ENCODE measurements around the gene MYLK.

Gene MYLK

GRCh38 chr3:123584988-123585937 lies 298.9 kb downstream of the MYLK start, which contains the start of gene HACD2:
HACD2 (minus strand) TSS chr3:123585053; CDS start chr3:123585027, 26 bp downstream.
- peak within 1 kb of the TSS; percentile 97 for H3K56ac ChIP-seq (ENCODE audit: low read length)
- peaks cover 4% of the 10 kb centered on the region for H3K79me2 ChIP-seq (ENCODE audit: control insufficient read depth, insufficient read depth, low read length)
- H2BK120ac ChIP-seq (ENCODE audit: low read depth, low read length): peak within 1 kb of the TSS; percentile 16
- peak within 1 kb of the TSS; percentile 79 for H4K8ac ChIP-seq (ENCODE audit: low read depth, low read length)
- H3K4me1 ChIP-seq (ENCODE audit: control insufficient read depth, low read depth, low read length): no peaks in the 10 kb centered on the region
- H3K23ac ChIP-seq (ENCODE audit: low read length): no peak within 1 kb of the TSS
- peak within 1 kb of the TSS; percentile 90 for H3K27ac ChIP-seq (ENCODE audit: low read depth, low read length)
- H2BK15ac ChIP-seq (replicated peaks; ENCODE audit: low read depth): no peak within 1 kb of the TSS
- no peak within 1 kb of the TSS for H2AK5ac ChIP-seq (ENCODE audit: low read length)
- peak within 1 kb of the TSS; percentile 99 for H4K5ac ChIP-seq (ENCODE audit: low read length)
- H3K4me3 ChIP-seq (ENCODE audit: low read length): peak within 1 kb of the TSS; percentile 75
- no peaks in the 10 kb centered on the region for H3K36me3 ChIP-seq (ENCODE audit: control insufficient read depth, insufficient read depth, low read length)
- peaks cover 3% of the 10 kb centered on the region for H3K79me1 ChIP-seq (ENCODE audit: low read length)
- WGBS (ENCODE audit: extremely low coverage, insufficient coverage, low lambda C conversion rate): no CpG with 5 or more reads among the region's 54 CpGs
- H3K4me2 ChIP-seq (ENCODE audit: low read length): peak within 1 kb of the TSS; percentile 77
- peak within 1 kb of the TSS; percentile 82 for H3K18ac ChIP-seq (ENCODE audit: low read length)
- H2BK5ac ChIP-seq (ENCODE audit: low read length): peak within 1 kb of the TSS; percentile 99
- H3K4ac ChIP-seq (ENCODE audit: low read depth, low read length): peak within 1 kb of the TSS; percentile 20
- H3K9ac ChIP-seq (ENCODE audit: low read length): peak within 1 kb of the TSS; percentile 91
- peak; percentile 99 for DNase-seq
- H3K27me3 ChIP-seq (ENCODE audit: insufficient read depth, low read length, poor library complexity): no peaks in the 10 kb centered on the region

DNA sequence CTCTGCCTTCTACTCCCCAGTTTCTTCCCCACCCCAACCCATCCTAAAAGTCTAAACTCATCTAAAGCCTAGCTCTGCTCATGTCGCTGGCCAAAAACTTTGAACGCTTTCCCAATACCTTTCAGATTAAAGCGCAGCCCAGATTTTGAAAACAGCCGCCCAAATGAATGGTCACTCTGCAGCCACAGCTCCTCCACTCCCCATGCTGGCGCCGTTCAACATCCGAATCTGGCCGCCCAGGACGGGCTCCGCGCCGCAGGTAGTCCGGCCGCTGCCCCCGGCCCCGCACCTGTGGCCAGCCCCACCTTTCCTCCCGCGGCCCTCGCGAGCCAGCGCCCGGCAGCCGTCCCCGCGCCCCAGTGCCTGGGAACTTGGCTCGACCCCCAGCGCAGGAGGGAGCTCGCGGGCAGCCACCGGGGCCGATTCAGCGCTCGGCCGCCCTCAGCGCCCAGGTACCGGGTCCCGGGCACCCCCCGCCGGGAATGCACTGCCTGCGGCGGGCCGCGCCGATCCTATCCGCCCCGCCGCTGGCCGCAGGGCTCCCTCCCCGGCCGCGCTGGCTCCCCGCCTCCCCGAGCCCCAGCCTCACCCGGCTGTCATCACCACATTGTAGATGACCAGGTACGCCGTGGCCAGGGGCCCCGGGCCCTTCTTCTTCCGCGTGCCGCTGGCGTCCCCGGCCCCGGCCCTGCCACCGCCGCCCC lies 299.7 kb downstream of the MYLK start:
- no peaks in the 10 kb centered on the region for H3K36me3 ChIP-seq (ENCODE audit: control insufficient read depth, insufficient read depth, low read length)
- H3K4me2 ChIP-seq (ENCODE audit: low read length): peak overlapping the region; percentile 52
- H3K79me2 ChIP-seq (ENCODE audit: control insufficient read depth, insufficient read depth, low read length): peaks cover 4% of the 10 kb centered on the region
- H3K9ac ChIP-seq (ENCODE audit: low read length): peak overlapping the region; percentile 84
- WGBS (ENCODE audit: extremely low coverage, insufficient coverage, low lambda C conversion rate): no CpG with 5 or more reads among the region's 65 CpGs
- no peak overlapping the region for H2BK5ac ChIP-seq (ENCODE audit: low read length)
- H3K18ac ChIP-seq (ENCODE audit: low read length): peak overlapping the region; percentile 82
- H2BK15ac ChIP-seq (replicated peaks; ENCODE audit: low read depth): no peak overlapping the region
- no peak overlapping the region for H2AK5ac ChIP-seq (ENCODE audit: low read length)
- no peak overlapping the region for H2BK120ac ChIP-seq (ENCODE audit: low read depth, low read length)
- peak overlapping the region; percentile 92 for H3K56ac ChIP-seq (ENCODE audit: low read length)
- no peak overlapping the region for H4K5ac ChIP-seq (ENCODE audit: low read length)
- no peak overlapping the region for H3K23ac ChIP-seq (ENCODE audit: low read length)
- H3K4ac ChIP-seq (ENCODE audit: low read depth, low read length): no peak overlapping the region
- no peak overlapping the region for H4K8ac ChIP-seq (ENCODE audit: low read depth, low read length)
- DNase-seq: no peak
- peak overlapping the region; percentile 75 for H3K4me3 ChIP-seq (ENCODE audit: low read length)
- no peaks in the 10 kb centered on the region for H3K27me3 ChIP-seq (ENCODE audit: insufficient read depth, low read length, poor library complexity)
- peak overlapping the region; percentile 90 for H3K27ac ChIP-seq (ENCODE audit: low read depth, low read length)
- no peaks in the 10 kb centered on the region for H3K4me1 ChIP-seq (ENCODE audit: control insufficient read depth, low read depth, low read length)
- peaks cover 1% of the 10 kb centered on the region for H3K79me1 ChIP-seq (ENCODE audit: low read length)

- H3K18ac ChIP-seq (ENCODE audit: low read length): no peak overlapping the region
- H3K4me2 ChIP-seq (ENCODE audit: low read length): no peak overlapping the region
- no peak for DNase-seq
- no peaks in the 10 kb centered on the region for H3K27me3 ChIP-seq (ENCODE audit: insufficient read depth, low read length, poor library complexity)
- WGBS (ENCODE audit: extremely low coverage, insufficient coverage, low lambda C conversion rate): no CpG with 5 or more reads among the region's 3 CpGs
- H3K9ac ChIP-seq (ENCODE audit: low read length): no peak overlapping the region
- H4K5ac ChIP-seq (ENCODE audit: low read length): no peak overlapping the region
- H3K79me2 ChIP-seq (ENCODE audit: control insufficient read depth, insufficient read depth, low read length): peaks cover 4% of the 10 kb centered on the region
- no peak overlapping the region for H2BK5ac ChIP-seq (ENCODE audit: low read length)
- H2AK5ac ChIP-seq (ENCODE audit: low read length): no peak overlapping the region
- H2BK15ac ChIP-seq (replicated peaks; ENCODE audit: low read depth): no peak overlapping the region
- H3K56ac ChIP-seq (ENCODE audit: low read length): no peak overlapping the region
- H2BK120ac ChIP-seq (ENCODE audit: low read depth, low read length): no peak overlapping the region
- H3K79me1 ChIP-seq (ENCODE audit: low read length): peaks cover 1% of the 10 kb centered on the region
- H3K27ac ChIP-seq (ENCODE audit: low read depth, low read length): no peak overlapping the region
- H4K8ac ChIP-seq (ENCODE audit: low read depth, low read length): no peak overlapping the region
- H3K4me3 ChIP-seq (ENCODE audit: low read length): no peak overlapping the region
- no peak overlapping the region for H3K4ac ChIP-seq (ENCODE audit: low read depth, low read length)
- H3K23ac ChIP-seq (ENCODE audit: low read length): no peak overlapping the region
- no peaks in the 10 kb centered on the region for H3K4me1 ChIP-seq (ENCODE audit: control insufficient read depth, low read depth, low read length)
- H3K36me3 ChIP-seq (ENCODE audit: control insufficient read depth, insufficient read depth, low read length): no peaks in the 10 kb centered on the region
Measured at GRCh38 chr3:123583561-123583960, 300.6 kb downstream of the MYLK start.

- DNase-seq: no peak
- Histone ChIP-seq H3K9ac (ENCODE audit: low read length) (no peak overlapping the region), H3K4ac (ENCODE audit: low read depth, low read length) (no peak overlapping the region), H3K27me3 (ENCODE audit: insufficient read depth, low read length, poor library complexity) (no peaks in the 10 kb centered on the region), H3K23ac (ENCODE audit: low read length) (no peak overlapping the region), H3K4me2 (ENCODE audit: low read length) (no peak overlapping the region), H3K18ac (ENCODE audit: low read length) (no peak overlapping the region), H3K4me3 (ENCODE audit: low read length) (no peak overlapping the region), H4K5ac (ENCODE audit: low read length) (no peak overlapping the region), H3K56ac (ENCODE audit: low read length) (no peak overlapping the region), H2AK5ac (ENCODE audit: low read length) (no peak overlapping the region), H2BK5ac (ENCODE audit: low read length) (no peak overlapping the region), H3K79me1 (ENCODE audit: low read length) (peaks cover 1% of the 10 kb centered on the region), H2BK120ac (ENCODE audit: low read depth, low read length) (no peak overlapping the region), H3K4me1 (ENCODE audit: control insufficient read depth, low read depth, low read length) (no peaks in the 10 kb centered on the region), H3K79me2 (ENCODE audit: control insufficient read depth, insufficient read depth, low read length) (peaks cover 4% of the 10 kb centered on the region), H2BK15ac (replicated peaks; ENCODE audit: low read depth) (no peak overlapping the region), H3K36me3 (ENCODE audit: control insufficient read depth, insufficient read depth, low read length) (no peaks in the 10 kb centered on the region), H4K8ac (ENCODE audit: low read depth, low read length) (no peak overlapping the region), H3K27ac (ENCODE audit: low read depth, low read length) (no peak overlapping the region)
- no CpG with 5 or more reads among the region's 3 CpGs for WGBS (ENCODE audit: extremely low coverage, insufficient coverage, low lambda C conversion rate)
Measured at GRCh38 chr3:123582315-123582714, 301.8 kb downstream of the MYLK start.

- Histone ChIP-seq H3K36me3 (ENCODE audit: control insufficient read depth, insufficient read depth, low read length) (no peaks in the 10 kb centered on the region), H4K5ac (ENCODE audit: low read length) (no peak overlapping the region)
- WGBS (ENCODE audit: extremely low coverage, insufficient coverage, low lambda C conversion rate): no CpG with 5 or more reads among the region's 3 CpGs
Measured at GRCh38 chr3:123576122-123576521, 308.0 kb downstream of the MYLK start.

More at GRCh38 chr3:123576122-123576521, 308.0 kb downstream of the MYLK start:
- Histone ChIP-seq H3K4me2 (ENCODE audit: low read length) (no peak overlapping the region), H2BK5ac (ENCODE audit: low read length) (no peak overlapping the region), H3K4me1 (ENCODE audit: control insufficient read depth, low read depth, low read length) (peaks cover 3% of the 10 kb centered on the region), H3K4ac (ENCODE audit: low read depth, low read length) (no peak overlapping the region), H3K79me1 (ENCODE audit: low read length) (peaks cover under 1% of the 10 kb centered on the region), H3K27me3 (ENCODE audit: insufficient read depth, low read length, poor library complexity) (no peaks in the 10 kb centered on the region), H3K9ac (ENCODE audit: low read length) (no peak overlapping the region), H3K18ac (ENCODE audit: low read length) (no peak overlapping the region), H3K27ac (ENCODE audit: low read depth, low read length) (no peak overlapping the region), H2BK120ac (ENCODE audit: low read depth, low read length) (no peak overlapping the region), H3K23ac (ENCODE audit: low read length) (no peak overlapping the region), H3K79me2 (ENCODE audit: control insufficient read depth, insufficient read depth, low read length) (peaks cover 1% of the 10 kb centered on the region), H4K8ac (ENCODE audit: low read depth, low read length) (no peak overlapping the region), H2BK15ac (replicated peaks; ENCODE audit: low read depth) (no peak overlapping the region), H3K4me3 (ENCODE audit: low read length) (no peak overlapping the region), H2AK5ac (ENCODE audit: low read length) (no peak overlapping the region), H3K56ac (ENCODE audit: low read length) (no peak overlapping the region)
- DNase-seq: no peak
